ENCODE measurements around the gene TSPAN4. TPM values are rescaled to one million over a fixed set of nuclear protein-coding genes. Genes with fewer than 3 reads are reported as not detected.

TSPAN4 gene
- total and polyA plus RNA-seq, 9 of the 15 experiments (the other 6 are each of a cell fraction or from before 2014, with no cell fraction given) = 0.07 to 31.0 (median 15.7) TPM

- TF ChIP-seq ARID4B (CRISPR knock-in tag; IDR thresholded peaks at IDR 0.05) = peak; percentile 96
- no peak for TF ChIP-seq PRDM10 (IDR thresholded peaks at IDR 0.05; ENCODE audit: partially characterized antibody)
- TF ChIP-seq TOE1 (IDR thresholded peaks at IDR 0.05; ENCODE audit: borderline replicate concordance) = 0 out of 2 replicates have a peak, but pooled peaks have one; percentile 37
- TF ChIP-seq TOE1 (CRISPR knock-in tag; IDR thresholded peaks at IDR 0.05; ENCODE audit: borderline replicate concordance, low read depth) = no peak
- peak; percentile 65 for TF ChIP-seq DACH1 (IDR thresholded peaks at IDR 0.05; ENCODE audit: partially characterized antibody)
- TF ChIP-seq ZBTB2 (IDR thresholded peaks at IDR 0.05) = 0 out of 2 replicates have a peak, but pooled peaks have one; percentile 33
- peak; percentile 73 for TF ChIP-seq BHLHE40 (IDR thresholded peaks at IDR 0.05; ENCODE audit: low read length)
- TF ChIP-seq NEUROD1 (IDR thresholded peaks at IDR 0.05; ENCODE audit: borderline replicate concordance, low read depth, low read length, partially characterized antibody) = peak; percentile 29
Measured at GRCh38 chr11:797296-798092, 45.2 kb upstream of the TSPAN4 start (continued).

Data from K562 (cell line).